Urinary bladder (tissue), 4 donors: Measurements from ENCODE around the gene NARF. TPM values are rescaled to one million over a fixed set of nuclear protein-coding genes. Genes with fewer than 3 reads are reported as not detected.
A peak's percentile ranks its signal among the peaks of the same experiment; 100 is the strongest.
"Not testable (repeated sequence)": the region's sequence is repeated elsewhere in the genome, so short reads cannot be mapped to it uniquely, and the experiment has no call there.

Experiments
- DNase-seq: peaks from one replicate; pipeline ENCODE4 v3.0.0-alpha.2; 2015; ENCODE audit errors: extremely low spot score
- H3K27ac ChIP-seq: one replicate; pipeline ENCODE4 v1.5.1; 2013; ENCODE audit warnings: low read depth, mild to moderate bottlenecking, moderate library complexity
- H3K36me3 ChIP-seq: one replicate; pipeline ENCODE4 v1.6.1; 2013; ENCODE audit warnings: mild to moderate bottlenecking, moderate library complexity; ENCODE audit not compliant: insufficient read depth
- H3K4me1 ChIP-seq: one replicate; pipeline ENCODE4 v1.6.1; 2013; ENCODE audit warnings: mild to moderate bottlenecking, moderate library complexity; ENCODE audit not compliant: insufficient read depth
- H3K4me3 ChIP-seq: one replicate; pipeline ENCODE4 v1.5.1; 2013; ENCODE audit warnings: low read depth, low read length
- WGBS: extraction: QIAGEN DNeasy Blood & Tissue Kit; methylation state at CpG from one replicate; pipeline ENCODE4 v1.1.7; 2013; 5-methylcytosine and 5-hydroxymethylcytosine counted together
- polyA plus RNA-seq: library from polyadenylated mRNA; stranded (reverse); fragments of 200-250 nt; gene quantifications from one replicate; pipeline ENCODE4 v1.2.3, GENCODE V29; 2013
- total RNA-seq: library from RNA; depleted of rRNA; stranded (reverse); fragments of >200 nt; gene quantifications from one replicate; pipeline ENCODE4 v1.2.3, GENCODE V29; 2014
- donor health status: healthy with polysubstance abuse.
- donor health status: healthy.

NARF gene
- total and polyA plus RNA-seq, 2 donors: 32.4 to 64.2 TPM

GRCh38 chr17:82447876-82448275, 10.7 kb upstream of the NARF start:
- 92% methylated on average over 11 of the region's 11 CpGs for WGBS
- DNase-seq: no peak
- no peak overlapping the region for H3K27ac ChIP-seq
- H3K4me1 ChIP-seq: no peaks in the 10 kb centered on the region
- H3K36me3 ChIP-seq: no peaks in the 10 kb centered on the region
- H3K4me3 ChIP-seq: no peak overlapping the region

DNA sequence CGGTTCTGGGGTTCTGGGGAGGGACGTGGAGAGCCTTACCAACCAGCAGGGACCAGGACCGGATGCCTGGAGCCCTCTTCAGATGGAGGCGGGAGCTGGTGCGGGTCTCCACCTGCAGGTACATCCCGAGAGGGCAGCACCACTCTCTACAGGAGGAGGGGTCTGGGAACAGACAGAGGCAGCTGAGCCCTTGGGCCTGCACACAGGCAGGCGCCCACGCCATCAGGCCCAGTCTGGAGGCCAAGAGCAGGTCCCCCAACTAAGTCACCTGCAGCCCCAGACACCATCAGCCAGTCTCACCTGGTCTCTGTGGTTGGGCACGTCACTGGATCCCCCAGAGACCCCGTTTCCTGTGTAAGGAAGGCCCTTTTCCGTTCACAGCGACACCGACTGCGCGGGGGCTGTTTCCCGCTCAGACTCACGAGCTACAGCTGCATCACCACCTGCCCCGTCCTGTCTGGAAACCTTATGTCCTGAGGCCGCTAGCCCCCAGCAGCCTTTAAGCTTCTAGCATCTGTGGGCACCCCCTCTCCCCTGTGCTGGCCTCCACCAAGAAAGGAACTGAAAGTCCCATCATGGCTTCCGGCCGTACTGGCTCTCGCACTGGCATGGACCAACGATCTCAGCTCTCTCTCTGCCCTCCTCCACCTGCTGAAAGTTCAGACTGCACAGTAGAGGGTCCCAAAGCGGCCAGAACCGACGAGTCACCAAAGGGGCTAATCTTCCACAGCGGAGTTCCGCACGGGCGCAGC, 9.2 kb upstream of the NARF start:
- Histone ChIP-seq H3K27ac (no peak overlapping the region), H3K36me3 (no peaks in the 10 kb centered on the region), H3K4me1 (no peaks in the 10 kb centered on the region), H3K4me3 (peak overlapping the region; percentile 93)
- 74% methylated on average over 30 of the region's 30 CpGs for WGBS
- DNase-seq: no peak

DNA sequence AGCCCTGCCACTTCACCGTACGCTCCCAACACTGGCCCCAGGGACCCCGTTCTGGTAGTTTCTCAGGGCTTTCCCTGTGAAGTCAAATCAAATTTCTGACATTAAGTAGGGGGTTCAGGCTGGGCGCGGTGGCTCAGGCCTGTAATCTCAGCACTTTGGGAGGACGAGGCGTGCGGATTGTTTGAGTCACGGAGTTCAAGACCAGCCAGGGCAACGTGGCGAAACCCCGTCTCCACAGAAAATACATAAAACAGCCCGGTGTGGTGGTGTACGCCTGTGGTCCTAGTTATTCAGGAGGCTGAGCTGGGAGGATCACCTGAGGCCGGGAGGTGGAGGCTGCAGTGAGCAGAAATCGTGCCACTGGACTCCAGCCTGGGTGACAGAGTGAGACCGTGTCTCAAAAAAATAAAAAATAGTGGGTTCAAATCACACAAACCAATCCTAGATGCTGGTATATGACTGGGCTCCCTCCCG, 8.6 kb upstream of the NARF start:
- Histone ChIP-seq H3K27ac (peak overlapping the region; percentile 16), H3K36me3 (no peaks in the 10 kb centered on the region), H3K4me3 (peak overlapping the region; percentile 93), H3K4me1 (no peaks in the 10 kb centered on the region)
- 56% methylated on average over 18 of the region's 18 CpGs for WGBS
- no peak for DNase-seq

DNA sequence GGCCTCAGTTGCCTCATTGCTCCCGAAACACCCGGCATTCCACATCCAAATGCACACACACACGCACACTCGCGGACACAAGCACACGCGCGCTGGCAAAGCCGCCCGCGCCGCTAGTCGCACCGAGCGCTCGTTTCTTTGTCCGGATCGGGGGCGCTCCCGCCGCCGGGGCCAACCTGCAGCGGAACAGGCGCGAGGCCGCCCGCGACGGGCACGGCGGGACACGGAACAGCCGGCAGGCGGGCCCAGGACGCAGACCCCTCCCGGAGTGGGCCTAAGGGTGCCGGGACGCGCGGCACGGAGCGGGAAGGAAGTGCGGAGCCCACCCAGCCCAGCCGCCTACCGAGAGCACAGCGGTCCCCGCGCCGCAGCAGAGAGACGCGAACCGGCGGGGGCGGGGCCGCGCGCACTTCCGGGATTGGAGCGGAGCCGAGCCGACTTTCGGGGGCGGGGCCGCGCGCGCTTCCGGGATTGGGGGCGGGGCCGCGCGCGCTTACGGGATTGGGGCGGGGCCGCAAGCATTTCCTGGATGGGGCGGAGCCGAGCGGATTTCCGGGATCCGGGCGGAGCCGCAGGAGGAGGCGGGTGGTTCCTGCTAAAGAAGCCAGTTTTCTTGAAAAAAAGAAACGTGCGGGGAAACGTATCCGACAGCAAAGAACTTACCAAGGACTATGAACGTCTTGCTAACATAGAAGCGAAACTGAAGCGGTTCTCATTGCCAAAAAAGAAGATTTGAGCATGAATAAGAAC, 8.0 kb upstream of the NARF start, which contains the start of gene CYBC1:
Gene CYBC1, minus strand, starts transcription at position 396 of the 750 bp plus-strand sequence. CDS start 1,498 bp downstream, outside the sequence.
- peak; percentile 90 for DNase-seq
- Histone ChIP-seq H3K36me3 (no peaks in the 10 kb centered on the region), H3K27ac (peak within 1 kb of the TSS; percentile 82), H3K4me1 (no peaks in the 10 kb centered on the region), H3K4me3 (peak within 1 kb of the TSS; percentile 93)
- under 1% methylated on average over 91 of the region's 91 CpGs for WGBS

- H3K27ac ChIP-seq: no peak overlapping the region
- WGBS: 95% methylated on average over 3 of the region's 3 CpGs
- no peak for DNase-seq
- no peaks in the 10 kb centered on the region for H3K4me1 ChIP-seq
- H3K4me3 ChIP-seq: no peak overlapping the region
- no peaks in the 10 kb centered on the region for H3K36me3 ChIP-seq
Measured at GRCh38 chr17:82452162-82452561, 6.4 kb upstream of the NARF start.

DNA sequence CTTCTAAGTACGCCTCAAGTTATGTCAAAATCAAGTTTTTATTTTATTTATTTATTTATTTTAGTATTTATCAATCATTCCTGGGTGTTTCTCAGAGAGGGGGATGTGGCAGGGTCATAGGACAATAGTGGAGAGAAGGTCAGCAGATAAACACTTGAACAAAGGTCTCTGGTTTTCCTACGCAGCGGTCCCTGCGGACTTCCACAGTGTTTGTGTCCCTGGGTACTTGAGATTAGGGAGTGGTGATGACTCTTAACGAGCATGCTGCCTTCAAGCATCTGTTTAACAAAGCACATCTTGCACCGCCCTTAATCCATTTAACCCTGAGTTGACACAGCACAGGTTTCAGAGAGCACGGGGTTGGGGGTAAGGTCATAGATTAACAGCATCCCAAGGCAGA, 5.4 kb upstream of the NARF start:
- not testable (repeated sequence) for H3K27ac ChIP-seq, DNase-seq, H3K36me3 ChIP-seq, H3K4me3 ChIP-seq, H3K4me1 ChIP-seq
- WGBS: 86% methylated on average over 7 of the region's 7 CpGs

- H3K27ac ChIP-seq, H3K4me3 ChIP-seq, DNase-seq, H3K36me3 ChIP-seq, H3K4me1 ChIP-seq: not testable (repeated sequence)
- 96% methylated on average over 21 of the region's 21 CpGs for WGBS
Measured at GRCh38 chr17:82453706-82454105, 4.8 kb upstream of the NARF start.

DNA sequence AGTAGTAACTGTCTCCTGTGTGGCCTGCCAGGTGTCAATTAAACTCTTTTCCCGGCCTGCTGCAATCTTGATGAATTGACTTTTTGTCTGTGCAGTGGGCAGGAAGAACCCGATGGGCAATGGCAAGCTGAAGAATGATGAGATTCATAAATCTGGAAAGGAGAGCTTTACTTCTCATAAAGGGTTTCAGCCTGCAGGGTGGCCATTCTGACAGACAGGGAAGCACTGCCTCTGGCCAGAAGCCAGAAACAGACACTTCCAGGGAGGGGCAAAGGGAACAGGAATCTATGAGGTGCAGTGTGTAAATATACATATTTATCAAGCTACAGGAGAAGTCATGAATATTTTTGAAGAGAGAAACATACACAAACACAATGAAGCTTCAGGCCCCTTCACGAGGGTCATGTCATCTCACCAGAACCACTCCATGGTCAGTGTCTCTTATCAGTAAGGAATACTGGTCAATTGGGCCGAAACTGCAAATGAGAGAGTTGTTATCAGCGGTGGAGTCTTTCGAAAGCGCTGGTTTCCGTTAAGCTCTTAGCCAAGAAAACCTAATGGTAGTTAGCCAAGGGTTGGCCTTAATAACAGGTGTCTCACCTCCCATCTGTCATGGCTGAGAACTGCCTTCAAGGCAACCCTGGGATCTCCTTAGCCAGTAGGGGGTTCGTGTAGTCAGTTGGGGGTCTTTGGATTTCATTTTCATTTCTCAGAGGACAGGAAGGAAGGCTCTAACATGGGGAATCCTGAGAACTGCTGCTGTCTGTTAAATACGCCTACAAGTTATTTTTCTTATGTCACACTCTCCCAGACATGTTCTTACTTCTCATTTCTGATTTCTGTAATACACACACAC, 1.2 kb upstream of the NARF start:
- H3K4me3 ChIP-seq: no peak overlapping the region
- H3K4me1 ChIP-seq: peaks cover 2% of the 10 kb centered on the region
- no peaks in the 10 kb centered on the region for H3K36me3 ChIP-seq
- WGBS: 37% methylated on average over 10 of the region's 10 CpGs
- no peak for DNase-seq
- peak overlapping the region; percentile 100 for H3K27ac ChIP-seq

DNA sequence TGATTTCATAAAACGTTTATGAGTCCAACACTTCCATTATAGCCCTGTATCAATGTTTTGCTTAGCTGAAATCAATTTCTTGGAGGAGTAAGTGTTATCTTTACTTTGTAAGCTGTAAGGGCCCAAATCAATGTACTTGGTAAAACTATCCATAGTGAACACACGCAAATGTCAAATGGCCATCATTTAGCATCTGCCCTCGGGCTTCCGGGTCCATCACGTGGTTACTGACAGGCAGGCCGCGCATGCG, 687 bp upstream of the NARF start:
- peak overlapping the region; percentile 86 for H3K4me3 ChIP-seq
- H3K4me1 ChIP-seq: peaks cover 2% of the 10 kb centered on the region
- WGBS: under 1% methylated on average over 8 of the region's 8 CpGs
- no peak for DNase-seq
- peak overlapping the region; percentile 100 for H3K27ac ChIP-seq
- H3K36me3 ChIP-seq: no peaks in the 10 kb centered on the region

DNA sequence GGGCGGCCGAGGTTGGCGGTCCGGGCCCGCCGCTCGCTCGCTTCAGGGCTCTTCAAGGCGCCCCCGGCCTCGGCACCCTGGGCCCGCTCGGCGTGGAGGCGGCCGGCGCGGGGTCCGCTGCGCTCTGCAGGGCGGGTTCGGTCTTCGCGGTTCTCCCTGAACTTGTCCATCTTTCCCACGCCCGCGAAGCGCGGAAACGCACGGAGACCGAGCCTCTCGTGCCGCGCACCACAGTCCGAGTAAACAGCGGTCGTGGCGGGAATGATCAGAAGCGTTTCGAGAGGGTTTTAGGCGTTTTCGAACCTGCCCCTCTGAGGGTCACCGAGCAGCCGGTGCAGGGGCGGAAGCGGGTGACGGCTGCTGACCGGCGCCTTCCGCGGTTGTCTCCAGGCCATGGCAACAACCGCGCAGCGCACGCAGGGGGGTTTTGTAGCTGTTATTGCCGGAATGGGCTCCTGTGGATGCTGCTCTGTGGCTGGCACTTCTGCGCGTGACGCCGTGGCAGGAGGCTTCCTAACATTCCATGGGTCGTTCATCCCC, 414 bp downstream of the NARF start:
- Histone ChIP-seq H3K36me3 (no peaks in the 10 kb centered on the region), H3K27ac (peak overlapping the region; percentile 69), H3K4me3 (peak overlapping the region; percentile 86), H3K4me1 (peaks cover 2% of the 10 kb centered on the region)
- WGBS: under 1% methylated on average over 62 of the region's 62 CpGs
- no peak for DNase-seq

GRCh38 chr17:82459936-82460335, 1.4 kb downstream of the NARF start:
- not testable (repeated sequence) for H3K4me3 ChIP-seq, H3K36me3 ChIP-seq, H3K27ac ChIP-seq, DNase-seq, H3K4me1 ChIP-seq
- WGBS: 93% methylated on average over 9 of the region's 9 CpGs

- WGBS: 72% methylated on average over 10 of the region's 10 CpGs
- DNase-seq: no peak
- no peak overlapping the region for H3K27ac ChIP-seq
- peaks cover 2% of the 10 kb centered on the region for H3K4me1 ChIP-seq
- H3K4me3 ChIP-seq: no peak overlapping the region
- no peaks in the 10 kb centered on the region for H3K36me3 ChIP-seq
Measured at GRCh38 chr17:82461827-82462524, 3.4 kb downstream of the NARF start.

DNA sequence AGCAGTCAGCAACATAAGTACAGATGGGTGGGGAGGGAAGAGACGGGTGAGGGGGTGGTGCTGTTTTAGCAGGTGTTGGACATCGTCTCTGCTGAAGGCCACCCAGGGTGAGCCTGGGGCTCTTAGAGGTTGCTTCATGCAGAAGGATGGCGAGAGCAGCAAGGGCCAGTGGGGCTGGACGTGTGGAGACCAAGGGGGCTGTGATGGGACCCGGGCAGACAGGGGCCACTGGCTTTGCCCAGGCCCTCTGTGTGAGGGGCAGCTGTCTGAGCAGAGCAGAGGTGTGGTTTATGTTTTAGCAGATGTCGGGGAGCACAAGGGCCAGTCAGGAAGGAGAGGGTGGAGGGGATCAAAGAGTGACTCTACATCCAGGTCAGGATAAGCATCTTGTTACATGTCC, 4.8 kb downstream of the NARF start:
- H3K4me1 ChIP-seq: no peaks in the 10 kb centered on the region
- 77% methylated on average over 6 of the region's 6 CpGs for WGBS
- H3K27ac ChIP-seq: no peak overlapping the region
- H3K4me3 ChIP-seq: no peak overlapping the region
- DNase-seq: no peak
- H3K36me3 ChIP-seq: no peaks in the 10 kb centered on the region
